Measurements from ENCODE around the gene PCP4L1. TPM values are rescaled to one million over a fixed set of nuclear protein-coding genes. Genes with fewer than 3 reads are reported as not detected.
A peak's percentile ranks its signal among the peaks of the same experiment; 100 is the strongest.
"Not testable (repeated sequence)": the region's sequence is repeated elsewhere in the genome, so short reads cannot be mapped to it uniquely, and the experiment has no call there.

The PCP4L1 gene
- total RNA-seq, 2 donors from 2014 or later = 2.6 TPM; not detected in 1

- intact Hi-C loops (cut with DNase I, micrococcal nuclease) = loop anchor here (5.0 to 10.0 kb wide), 3 partner anchors 66 to 158 kb away; no protein-coding TSS in a partner anchor
- ATAC-seq = no peak
- DNase-seq = peak in 1 of 2 donors; percentile 28
Observed at GRCh38 chr1:161226320-161226711, 32.2 kb upstream of the PCP4L1 start.

GRCh38 chr1:161226759-161227158, 31.8 kb upstream of the PCP4L1 start:
- ATAC-seq = no peak
- no peak for DNase-seq
- intact Hi-C loops (cut with DNase I, micrococcal nuclease) = loop anchor here (5.0 to 10.0 kb wide), 3 partner anchors 66 to 158 kb away; no protein-coding TSS in a partner anchor

DNA sequence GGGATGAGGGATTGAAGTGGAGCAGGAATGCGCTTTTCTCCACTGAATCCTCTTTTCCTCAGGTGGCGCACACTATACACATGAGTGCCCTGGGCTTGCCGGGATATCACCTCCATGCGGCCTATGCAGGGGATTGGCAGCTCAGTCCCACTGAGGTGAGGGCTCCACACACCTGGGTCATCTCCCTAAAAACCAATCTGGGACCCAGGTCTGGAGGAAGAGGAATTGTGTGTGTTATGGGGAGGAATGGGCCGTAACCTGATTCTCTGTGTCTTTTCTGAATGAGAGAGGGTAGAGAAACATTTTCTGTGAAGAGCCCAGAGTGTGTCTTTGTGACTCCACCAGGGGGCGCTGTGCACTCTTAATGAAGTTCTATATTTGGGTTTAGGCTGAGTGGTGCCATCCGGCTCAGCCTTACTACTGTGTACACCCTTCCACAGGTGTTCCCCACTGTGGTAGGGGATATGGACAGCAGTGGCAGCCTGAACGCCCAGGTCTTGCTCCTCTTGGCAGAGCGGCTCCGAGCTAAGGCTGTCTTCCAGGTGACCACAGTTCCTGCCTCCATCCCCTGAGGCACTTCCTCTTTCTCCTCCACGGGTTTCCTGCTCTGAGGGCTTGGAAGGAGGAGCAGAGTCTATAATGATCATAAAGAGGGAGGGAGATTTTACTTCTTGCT, 31.2 kb upstream of the PCP4L1 start:
- intact Hi-C loops (cut with DNase I, micrococcal nuclease) = loop anchor here (5.0 to 10.0 kb wide), 3 partner anchors 65 to 157 kb away; no protein-coding TSS in a partner anchor
- DNase-seq = peak; percentile 74 to 88
- ATAC-seq = peak; percentile 47

GRCh38 chr1:161228032-161228431, 30.5 kb upstream of the PCP4L1 start:
- DNase-seq = no peak
- intact Hi-C loops (cut with DNase I, micrococcal nuclease) = loop anchor here (5.0 to 10.0 kb wide), 3 partner anchors 64 to 157 kb away; no protein-coding TSS in a partner anchor
- ATAC-seq = no peak

DNA sequence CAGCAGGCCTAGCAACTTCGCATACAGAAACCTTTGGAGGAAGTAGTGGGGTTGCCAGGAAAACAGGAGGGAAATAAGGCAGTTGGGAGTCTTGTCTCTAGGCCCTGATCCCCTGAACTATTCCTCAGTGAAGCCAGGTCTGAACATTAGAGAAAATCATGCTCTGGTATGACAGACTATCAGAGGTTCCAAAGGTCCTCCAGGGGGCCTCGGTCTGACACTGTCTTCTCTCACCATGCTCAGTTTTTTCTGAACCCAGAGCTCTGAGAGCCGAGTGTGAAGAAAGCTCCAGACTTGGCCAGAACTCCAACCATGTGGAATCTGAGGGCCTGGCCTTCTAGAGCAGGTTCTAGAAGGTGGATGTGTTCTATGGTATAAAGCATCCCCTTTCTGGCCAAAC, 28.6 kb upstream of the PCP4L1 start:
- ATAC-seq (no peak), DNase-seq (no peak)
- intact Hi-C loops (cut with DNase I, micrococcal nuclease) = loop anchor here (5.0 to 10.0 kb wide), 3 partner anchors 62 to 155 kb away; no protein-coding TSS in a partner anchor

- intact Hi-C loops (cut with DNase I, micrococcal nuclease) = no loop called here
- ATAC-seq = no peak
- no peak for DNase-seq
Observed at GRCh38 chr1:161230762-161231161, 27.8 kb upstream of the PCP4L1 start.

DNA sequence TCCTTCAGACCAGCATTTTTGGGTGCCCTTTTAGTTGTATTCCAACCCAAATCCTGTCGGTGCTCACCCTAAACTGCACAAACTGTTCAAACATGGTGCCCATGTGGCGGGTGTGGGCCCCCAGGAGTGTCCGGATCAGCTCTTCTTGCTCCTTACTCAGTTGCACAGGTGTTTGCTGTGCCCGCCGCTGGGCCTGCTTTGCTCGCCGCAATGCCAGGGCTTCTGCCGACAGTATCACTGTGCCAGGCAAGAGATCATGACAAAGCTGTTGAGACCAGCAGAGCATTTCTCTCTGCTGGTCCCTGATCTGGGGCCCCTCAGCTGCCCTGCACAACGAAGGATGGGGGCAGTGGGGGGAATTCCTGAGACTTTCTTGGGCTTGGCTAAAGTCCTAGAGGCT, 25.4 kb upstream of the PCP4L1 start:
- ATAC-seq = no peak
- intact Hi-C loops (cut with DNase I, micrococcal nuclease) = no loop called here
- no peak for DNase-seq

GRCh38 chr1:161235957-161236775, 22.4 kb upstream of the PCP4L1 start:
- DNase-seq (no peak), ATAC-seq (no peak)
- intact Hi-C loops (cut with DNase I, micrococcal nuclease) = no loop called here

DNA sequence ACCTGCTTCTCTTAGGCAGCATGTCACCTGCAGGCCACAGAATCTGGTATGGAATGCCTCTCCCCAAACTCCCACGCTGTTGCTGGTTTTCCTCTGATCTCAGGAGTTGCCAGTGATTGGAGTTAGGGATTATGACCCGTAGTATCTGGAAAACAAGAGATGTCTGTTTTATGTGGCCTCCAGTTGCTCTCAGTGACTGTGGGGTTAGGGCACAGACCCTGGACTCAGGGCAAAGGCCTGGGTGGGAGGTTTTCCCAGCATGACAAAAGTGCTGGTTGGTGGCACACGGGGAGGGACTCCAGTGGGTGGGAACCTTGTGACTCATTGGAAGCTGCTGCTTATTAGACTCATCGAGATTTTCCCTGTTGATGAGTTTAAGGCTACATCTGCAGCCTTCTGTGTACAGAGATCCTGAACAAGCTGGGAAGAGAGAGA, 20.5 kb upstream of the PCP4L1 start, which contains the start of gene NR1I3:
TSS of gene NR1I3 (minus strand) at position 165 of the 435 bp plus-strand sequence. CDS start 1,638 bp downstream, outside the sequence.
- ATAC-seq = peak; percentile 30
- intact Hi-C loops (cut with DNase I, micrococcal nuclease) = no loop called here
- DNase-seq = no peak

DNA sequence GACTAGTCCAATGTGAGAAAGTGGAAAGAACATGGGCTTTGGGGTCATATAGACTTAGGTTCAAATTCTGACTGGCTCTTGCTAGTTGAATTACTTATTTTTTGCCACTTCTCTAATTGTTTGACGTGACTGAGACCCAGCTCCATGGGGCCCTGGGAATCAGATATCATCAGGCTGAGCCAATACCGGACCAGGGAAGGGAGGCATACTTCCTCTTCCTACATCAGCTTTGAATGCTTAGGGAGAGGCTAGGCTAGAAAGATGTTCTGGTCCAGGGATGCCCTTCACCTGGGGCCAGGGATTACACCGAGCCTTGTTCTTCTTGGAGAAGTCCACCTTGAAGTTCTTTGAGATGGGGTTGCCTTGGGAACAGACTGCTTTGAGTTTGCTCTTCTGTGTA, 16.9 kb upstream of the PCP4L1 start:
- intact Hi-C loops (cut with DNase I, micrococcal nuclease) = no loop called here
- no peak for ATAC-seq
- no peak for DNase-seq

- DNase-seq (no peak), ATAC-seq (no peak)
- intact Hi-C loops (cut with DNase I, micrococcal nuclease) = no loop called here
Observed at GRCh38 chr1:161242313-161242712, 16.2 kb upstream of the PCP4L1 start.

GRCh38 chr1:161244888-161245287, 13.7 kb upstream of the PCP4L1 start:
- DNase-seq (no peak), ATAC-seq (no peak)
- intact Hi-C loops (cut with DNase I, micrococcal nuclease) = no loop called here

GRCh38 chr1:161250100-161250499, 8.4 kb upstream of the PCP4L1 start:
- intact Hi-C loops (cut with DNase I, micrococcal nuclease); DNase-seq; ATAC-seq: not testable (repeated sequence)

- DNase-seq = no peak
- ATAC-seq = no peak
- intact Hi-C loops (cut with DNase I, micrococcal nuclease) = no loop called here
Observed at GRCh38 chr1:161250829-161251228, 7.7 kb upstream of the PCP4L1 start.

DNA sequence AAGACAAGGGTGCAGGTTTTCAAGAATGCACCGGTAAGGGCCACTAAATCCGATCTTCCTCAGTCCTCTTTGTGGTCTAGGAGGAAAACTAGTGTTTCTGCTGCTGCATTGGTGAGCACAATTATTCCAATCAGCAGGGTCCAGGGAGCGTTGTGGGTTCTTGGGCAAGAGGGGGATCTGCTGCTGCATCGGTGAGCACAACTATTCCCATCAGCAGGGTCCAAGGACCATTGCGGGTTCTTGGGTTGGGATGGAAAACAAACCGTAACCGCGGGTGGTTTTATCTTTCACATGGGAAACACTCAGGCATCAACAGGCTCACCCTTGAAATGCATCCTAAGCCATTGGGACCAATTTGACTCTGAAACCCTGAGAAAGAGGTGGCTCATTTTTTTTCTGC, 7.0 kb upstream of the PCP4L1 start:
- ATAC-seq = no peak
- intact Hi-C loops (cut with DNase I, micrococcal nuclease) = no loop called here
- no peak for DNase-seq

GRCh38 chr1:161255302-161255701, 3.2 kb upstream of the PCP4L1 start:
- intact Hi-C loops (cut with DNase I, micrococcal nuclease); DNase-seq; ATAC-seq: not testable (repeated sequence)

DNA sequence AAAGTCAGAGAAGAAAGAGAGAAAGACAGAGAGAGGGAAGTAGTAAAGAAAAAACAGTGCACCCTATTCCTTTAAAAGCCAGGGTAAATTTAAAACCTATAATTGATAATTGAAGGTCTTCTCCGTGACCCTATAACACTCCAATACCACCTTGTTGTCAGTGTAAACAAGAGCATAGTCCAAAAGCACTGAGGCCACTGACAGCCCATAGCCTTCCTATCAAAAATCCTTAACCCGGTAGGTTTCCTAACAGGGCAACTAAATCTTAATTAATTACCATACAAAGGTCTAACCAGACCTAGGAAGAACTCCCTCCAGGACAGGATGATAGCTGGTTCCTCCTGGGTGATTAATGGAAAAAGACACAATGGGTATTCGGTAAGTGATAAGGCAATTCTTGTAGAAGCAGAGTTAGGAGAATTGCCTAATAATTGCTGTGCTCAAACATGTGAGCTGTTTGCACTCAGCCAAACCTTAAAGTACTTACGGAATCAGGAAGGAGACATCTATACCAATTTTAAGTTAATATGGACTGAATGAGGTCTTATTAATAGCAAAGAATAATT, 2.5 kb upstream of the PCP4L1 start:
- ATAC-seq; DNase-seq; intact Hi-C loops (cut with DNase I, micrococcal nuclease): not testable (repeated sequence)

DNA sequence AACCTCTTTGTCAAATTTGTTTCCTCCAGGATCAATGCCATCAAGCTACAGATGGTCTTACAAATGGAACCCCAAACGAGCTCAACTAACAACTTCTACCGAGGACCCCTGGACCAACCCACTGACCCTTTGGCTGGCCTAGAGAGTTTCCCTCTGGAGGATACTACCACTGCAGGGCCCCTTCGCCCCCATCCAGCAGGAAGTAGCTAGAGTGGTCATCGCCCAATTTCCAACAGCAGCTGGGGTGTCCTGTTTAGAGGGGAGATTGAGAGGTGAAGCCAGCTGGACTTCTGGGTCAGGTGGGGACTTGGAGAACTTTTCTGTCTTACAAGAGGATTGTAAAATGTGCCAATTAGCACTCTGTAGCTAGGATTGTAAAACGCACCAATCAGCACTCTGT, 1.4 kb upstream of the PCP4L1 start:
- ATAC-seq; intact Hi-C loops (cut with DNase I, micrococcal nuclease); DNase-seq: not testable (repeated sequence)

DNA sequence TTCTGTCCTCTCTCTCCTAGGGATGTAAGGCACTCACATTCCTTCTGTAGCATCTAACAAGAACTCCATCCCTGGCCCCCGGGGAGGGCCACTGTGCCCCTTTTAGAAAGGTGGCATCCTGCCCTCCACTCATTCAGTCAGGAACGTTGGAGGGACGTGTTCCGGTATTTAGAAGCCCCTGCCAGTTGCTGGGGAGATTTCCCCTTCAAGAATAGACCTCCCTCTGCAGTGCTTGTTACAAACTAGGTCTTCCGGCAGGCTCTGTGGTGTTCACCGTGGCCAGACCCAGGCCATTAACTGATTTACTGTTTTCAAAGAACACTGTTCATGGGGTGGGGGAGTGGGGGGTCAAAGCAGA, 779 bp downstream of the PCP4L1 start:
- ATAC-seq (no peak), DNase-seq (no peak)
- intact Hi-C loops (cut with DNase I, micrococcal nuclease) = no loop called here
